HG02840 (cell line): Measurements from ENCODE around the gene FOLR3.
"Not testable (repeated sequence)": the region's sequence is repeated elsewhere in the genome, so short reads cannot be mapped to it uniquely, and the experiment has no call there.

Experiments used
- ATAC-seq: cut with Tn5 transposase; IDR thresholded peaks from one replicate; pipeline ENCODE4 v1.9.1; 2021; ENCODE audit warnings: mild to moderate bottlenecking, moderate library complexity, moderate number of reproducible peaks; ENCODE audit not compliant: unreplicated experiment, low FRiP score

FOLR3 gene

DNA sequence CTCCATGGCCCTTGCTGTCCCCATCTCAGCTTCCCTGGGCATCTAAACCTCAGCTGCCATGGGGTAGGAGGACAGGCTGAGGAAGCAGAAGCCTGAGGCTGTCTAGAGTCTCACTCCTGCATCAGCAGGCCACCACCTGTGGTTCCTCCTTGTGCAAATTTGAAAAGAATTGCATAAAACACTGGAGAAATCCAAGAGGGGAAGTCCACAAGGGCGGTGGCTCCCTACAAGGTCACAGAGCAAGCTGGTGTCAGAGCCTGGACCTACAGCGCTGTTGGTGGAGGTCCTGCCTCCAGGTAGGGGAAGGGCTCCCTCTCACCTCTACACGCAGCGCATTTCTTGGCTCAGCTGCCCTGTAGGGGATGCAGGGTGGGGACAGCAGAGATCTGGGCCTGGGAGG lies at the start of gene FOLR3:
Gene FOLR3 (plus strand): TSS at position 253 of the 400 bp plus-strand sequence. CDS start 228 bp downstream, outside the sequence.
- not testable (repeated sequence) for ATAC-seq

DNA sequence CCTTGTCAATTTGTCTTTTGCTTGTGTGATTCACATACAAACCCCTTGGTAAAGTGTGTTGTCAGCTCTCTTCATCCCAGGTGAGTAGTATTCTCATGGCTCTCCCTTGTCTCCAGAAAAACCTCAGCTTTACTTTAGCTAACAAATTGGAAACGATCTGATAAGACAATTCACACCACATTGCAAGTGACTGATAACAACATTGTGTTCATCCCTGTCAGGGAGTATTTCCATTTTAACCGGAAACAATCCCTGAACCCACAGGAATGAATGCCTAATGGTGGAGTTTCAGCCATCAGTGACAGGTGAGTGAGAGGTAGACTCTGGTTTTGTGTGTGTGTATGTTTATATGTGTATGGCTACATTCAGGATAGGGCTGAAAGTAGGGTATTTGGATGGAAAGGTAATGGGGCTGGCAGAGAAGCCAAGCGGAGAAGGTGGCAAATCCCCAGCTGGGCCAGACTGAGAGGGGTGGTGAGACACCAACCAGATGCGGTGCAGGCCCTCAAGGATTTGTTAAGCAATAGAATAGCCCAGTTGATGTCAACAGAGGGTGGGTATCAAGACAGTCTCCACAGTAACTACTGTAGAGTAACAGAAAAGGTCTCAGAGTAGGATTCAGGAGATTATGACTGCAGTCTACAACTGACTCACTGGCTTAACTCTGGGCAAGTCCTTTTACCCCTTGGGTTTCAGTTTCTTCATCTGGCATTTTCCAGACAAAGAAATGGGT lies 47.3 kb upstream of the FOLR3 start:
- ATAC-seq = no peak

DNA sequence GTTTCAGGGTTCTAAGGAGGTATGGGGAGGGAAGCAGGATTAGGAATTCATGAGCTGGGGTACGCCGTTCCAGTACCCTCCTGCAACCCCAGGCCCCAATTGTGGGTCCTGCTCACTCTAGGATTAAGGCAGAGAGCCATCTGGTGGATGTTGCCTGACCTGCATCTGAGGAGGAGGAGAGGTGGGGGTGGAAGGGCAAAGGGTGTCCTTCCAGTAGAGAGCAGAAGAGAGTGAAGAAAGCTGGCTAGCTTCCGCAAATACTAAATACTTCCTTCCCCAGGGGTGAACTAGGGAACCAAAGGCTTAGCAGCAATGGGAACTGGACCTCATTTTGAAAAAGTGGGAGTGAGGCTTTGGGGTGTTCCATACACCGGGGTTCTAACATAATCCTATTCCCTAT lies 44.2 kb upstream of the FOLR3 start:
- no peak for ATAC-seq

DNA sequence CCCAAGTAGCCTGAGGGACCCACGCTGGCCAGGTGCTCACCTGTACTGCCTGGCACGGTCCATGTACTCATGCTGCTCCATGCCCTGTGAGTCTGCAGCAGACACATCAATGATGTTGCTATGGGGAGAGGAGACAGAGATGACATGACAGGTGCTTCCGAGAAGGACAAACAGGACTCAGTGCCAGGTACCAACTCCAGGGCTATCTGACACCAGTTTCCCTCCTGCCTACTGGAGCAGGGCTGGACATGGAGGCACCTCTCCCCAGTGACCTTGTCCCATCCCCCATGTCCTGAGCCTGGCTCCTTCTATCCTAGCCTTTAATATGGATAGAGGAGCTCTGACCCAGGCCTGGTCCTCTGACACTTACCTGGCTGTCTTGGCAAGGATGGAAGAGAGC lies 36.8 kb upstream of the FOLR3 start:
- no peak for ATAC-seq

DNA sequence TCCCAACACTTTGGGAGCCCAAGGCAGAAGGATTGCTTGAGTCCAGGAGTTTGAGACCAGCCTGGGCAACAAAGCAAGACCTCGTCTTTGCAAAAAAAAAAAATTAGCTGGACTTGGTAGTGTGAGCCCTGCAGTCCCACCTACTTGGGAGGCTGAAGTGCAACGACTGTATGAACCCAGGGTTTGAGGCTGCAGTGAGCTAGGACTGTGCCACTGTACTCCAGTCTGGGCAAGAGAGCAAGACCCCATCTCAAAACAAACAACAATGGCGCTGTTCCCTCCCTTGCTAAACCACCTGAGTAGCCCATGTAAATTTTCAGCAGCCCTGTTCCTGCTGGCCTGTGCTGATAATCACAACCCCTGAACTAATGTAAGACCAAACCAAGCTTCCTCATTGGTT lies 35.5 kb upstream of the FOLR3 start:
- no peak for ATAC-seq

DNA sequence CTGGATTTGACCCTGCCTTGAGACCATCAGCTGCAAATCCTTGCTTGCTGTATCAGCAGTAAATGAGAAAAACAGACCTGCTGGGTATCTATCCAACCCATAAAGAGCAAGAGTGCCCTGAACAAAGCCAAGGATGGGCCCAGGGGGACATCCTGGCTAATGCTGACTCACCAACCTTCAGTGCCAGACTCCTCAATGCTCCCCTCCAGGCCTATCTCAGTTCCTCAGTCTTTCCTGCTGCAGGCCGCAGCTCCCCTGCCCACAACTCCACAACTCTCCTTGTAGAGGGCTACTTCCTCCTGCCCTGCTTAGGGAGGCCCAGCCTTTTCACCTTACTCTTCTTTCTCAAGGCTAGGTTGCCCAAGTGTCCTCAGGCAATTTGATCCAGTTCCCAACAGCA lies 35.1 kb upstream of the FOLR3 start:
- no peak for ATAC-seq

DNA sequence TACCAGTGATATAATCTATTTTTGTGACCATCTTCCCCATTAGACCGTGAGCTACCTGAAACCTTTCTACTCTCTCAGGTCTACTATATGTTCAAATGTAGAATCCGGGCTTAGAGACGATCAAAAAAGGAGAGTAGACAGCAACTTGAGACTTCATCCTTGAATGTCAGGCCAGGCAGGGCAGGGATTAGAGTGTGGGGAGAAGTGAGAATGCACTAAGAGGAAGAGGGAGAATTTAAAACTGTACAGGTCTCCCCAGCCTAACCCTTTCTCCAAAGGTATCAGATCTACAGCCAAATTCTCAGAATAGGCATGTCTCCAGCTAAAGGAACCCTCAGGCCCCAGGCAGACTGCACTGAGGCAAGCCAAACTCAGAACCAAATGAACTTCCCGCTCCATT lies 33.4 kb upstream of the FOLR3 start:
- ATAC-seq = no peak

DNA sequence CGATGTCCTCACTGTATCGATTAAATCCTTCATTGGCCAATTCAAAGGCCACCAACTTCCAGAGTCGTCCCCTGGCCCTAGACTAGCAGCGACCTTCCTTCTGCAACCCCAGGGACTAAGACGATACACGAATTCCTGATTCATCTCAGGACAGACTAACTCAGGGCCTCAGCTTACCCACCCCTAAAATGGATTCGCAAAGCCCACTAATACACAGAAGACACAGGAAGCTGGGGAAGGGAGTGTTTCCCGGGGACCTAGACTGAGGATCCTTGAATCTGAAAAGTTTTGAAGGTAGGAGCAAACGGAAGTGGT lies 32.9 kb upstream of the FOLR3 start:
- ATAC-seq = no peak

DNA sequence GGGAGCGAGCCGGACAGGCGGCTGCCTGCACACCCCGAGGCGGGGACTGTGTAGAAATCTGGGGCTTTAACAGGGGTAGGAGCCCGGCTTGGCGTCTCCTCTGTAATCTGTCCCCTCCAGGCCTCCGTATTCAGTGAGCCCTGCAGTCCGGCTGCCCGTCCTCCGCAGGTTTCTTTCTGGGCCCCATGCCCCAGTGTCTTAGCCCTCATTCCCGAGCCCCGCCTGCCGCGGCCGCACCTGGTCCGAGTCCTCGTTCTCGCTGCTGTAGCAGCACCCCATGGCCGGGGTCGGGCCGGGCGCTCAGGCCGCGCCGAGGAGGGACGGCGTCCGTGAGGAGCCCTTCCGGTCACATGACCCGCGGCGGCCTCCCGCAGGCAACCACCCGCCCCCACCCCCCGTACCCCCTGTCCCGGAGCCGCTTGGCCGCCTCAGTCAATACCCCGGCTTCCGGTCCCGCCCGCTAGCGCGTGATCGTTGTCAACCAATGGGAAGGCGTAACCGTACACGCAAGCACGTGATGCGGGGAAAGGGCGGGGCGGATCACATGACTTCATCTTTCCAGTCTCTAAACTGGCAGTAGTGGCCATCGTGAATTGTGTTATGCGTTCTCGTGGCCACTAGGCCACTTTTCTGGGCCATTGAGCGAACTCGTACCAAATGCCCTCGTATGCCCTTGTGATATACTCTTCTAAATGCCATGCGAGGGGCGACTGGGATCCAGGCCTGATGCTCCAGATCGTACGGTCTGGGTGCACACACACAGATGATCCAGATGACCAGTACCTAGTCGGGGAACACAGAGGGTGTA lies 32.4 kb upstream of the FOLR3 start, which contains the start of gene LAMTOR1:
Gene LAMTOR1 (minus strand): TSS at position 352 of the 808 bp plus-strand sequence. CDS start 73 bp downstream, at position 279.
- ATAC-seq = peak; percentile 89

DNA sequence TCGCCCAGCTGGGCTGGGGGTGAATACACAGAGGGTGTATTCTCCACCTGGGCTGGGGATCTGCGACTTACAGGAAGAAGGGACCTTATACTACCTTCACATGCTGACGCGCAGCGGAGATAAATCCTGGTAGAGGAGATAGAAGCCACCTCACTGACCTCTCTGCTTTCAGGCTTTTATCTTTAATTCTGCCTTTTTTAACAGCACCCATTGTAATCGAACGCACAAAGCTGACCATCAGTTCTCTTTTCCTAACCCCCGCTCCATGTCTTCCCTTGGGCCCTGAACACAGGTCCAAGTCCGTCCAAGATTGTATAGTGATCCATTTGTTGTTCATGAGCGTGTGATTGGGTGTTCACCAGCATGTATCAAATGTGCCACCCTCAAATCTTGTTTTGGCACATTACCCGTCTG lies 31.8 kb upstream of the FOLR3 start:
- ATAC-seq = no peak

DNA sequence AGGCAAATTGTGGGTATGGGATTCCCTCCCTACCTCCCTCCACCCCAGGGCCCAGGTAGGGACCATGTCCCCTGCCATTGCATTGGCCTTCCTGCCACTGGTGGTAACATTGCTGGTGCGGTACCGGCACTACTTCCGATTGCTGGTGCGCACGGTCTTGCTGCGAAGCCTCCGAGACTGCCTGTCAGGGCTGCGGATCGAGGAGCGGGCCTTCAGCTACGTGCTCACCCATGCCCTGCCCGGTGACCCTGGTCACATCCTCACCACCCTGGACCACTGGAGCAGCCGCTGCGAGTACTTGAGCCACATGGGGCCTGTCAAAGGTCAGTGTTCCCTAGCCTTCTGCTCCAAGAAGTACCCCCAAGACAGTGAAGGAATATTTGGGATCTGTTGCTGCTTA lies 29.6 kb upstream of the FOLR3 start, which contains the start of gene TOMT:
Gene TOMT (plus strand): TSS at position 37 of the 400 bp plus-strand sequence. CDS start 28 bp downstream, at position 65.
- ATAC-seq = no peak

DNA sequence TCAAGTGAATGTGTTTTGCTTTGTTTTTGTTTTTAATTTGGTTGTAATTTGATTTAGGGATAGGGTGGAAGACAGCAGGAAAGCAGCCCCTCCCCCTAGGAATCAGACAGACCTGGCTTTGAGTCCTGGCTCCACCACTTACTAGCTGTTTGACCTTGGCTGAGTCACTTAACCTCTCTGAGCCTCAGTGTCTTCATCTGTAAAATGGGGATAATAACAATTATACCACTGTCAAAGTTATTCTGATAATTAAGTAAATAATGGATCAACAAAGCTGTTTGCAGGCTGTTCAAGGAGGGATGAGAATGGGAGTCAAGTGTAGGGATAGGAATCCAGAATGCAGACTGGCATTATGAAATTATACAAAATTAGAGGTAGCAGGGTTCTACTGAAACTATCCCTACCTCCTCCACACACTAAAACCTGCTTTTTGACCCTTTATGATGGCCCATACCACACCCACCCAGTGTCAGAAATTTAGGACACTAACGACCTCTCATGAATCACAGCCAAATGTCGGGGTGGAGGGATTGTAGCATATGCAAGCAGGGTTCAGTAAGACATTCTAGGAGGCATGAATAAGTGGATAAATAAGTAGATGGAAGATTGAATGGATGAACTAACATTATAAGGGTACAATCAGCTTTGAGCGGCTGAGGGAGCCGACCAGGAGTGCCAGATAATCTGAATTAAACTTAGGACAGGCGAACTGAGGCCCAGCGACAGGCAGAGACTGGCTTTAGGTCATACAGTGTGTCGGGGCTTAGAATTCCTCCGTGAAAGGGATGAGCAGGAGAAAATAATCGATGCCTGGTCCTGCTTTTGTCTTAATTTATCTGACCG lies 24.0 kb upstream of the FOLR3 start:
- ATAC-seq = peak; percentile 5

DNA sequence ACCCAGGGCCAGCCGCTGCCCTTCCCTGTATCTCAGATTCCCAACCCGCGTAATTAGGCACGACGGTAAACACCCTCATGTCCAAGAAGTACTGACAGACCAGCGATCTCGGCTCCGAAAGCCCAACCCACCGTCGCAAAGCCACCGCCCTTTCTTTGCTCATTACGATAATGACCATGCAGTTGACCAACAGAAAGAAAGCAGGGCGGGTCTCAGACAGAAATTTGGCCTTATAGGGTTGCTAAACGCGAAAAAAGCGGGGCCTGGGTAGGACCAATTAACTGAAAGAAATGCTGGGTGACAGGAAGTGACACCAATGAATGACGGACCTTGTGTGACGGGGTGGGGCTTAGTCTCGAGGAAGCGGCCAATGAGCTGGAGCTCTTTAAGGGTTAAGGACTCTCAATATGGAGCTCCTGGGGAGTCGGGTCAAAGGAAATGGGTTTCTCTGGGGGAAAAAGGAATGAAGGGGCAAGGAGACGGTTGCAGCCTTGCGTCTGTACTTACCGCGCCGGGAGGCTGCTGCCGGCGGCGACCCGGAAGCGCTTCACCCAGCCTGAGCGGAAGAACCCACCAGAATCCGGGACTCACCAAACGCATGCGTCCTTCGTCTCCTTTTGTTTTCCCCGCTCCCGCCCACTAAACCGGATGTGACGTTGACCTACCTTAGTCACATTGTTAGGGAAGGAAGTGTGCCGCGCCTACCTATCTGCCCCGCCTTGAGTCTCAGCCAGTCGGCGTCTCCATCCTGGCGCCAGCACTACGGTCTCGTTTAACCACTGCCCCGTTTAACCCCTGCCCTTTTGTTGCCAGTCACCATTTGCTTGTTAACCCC lies 23.2 kb upstream of the FOLR3 start, which contains the start of gene ANAPC15:
Gene ANAPC15 (minus strand): TSS at position 553 of the 835 bp plus-strand sequence. CDS start 1,419 bp downstream, outside the sequence.
- ATAC-seq = peak; percentile 87

DNA sequence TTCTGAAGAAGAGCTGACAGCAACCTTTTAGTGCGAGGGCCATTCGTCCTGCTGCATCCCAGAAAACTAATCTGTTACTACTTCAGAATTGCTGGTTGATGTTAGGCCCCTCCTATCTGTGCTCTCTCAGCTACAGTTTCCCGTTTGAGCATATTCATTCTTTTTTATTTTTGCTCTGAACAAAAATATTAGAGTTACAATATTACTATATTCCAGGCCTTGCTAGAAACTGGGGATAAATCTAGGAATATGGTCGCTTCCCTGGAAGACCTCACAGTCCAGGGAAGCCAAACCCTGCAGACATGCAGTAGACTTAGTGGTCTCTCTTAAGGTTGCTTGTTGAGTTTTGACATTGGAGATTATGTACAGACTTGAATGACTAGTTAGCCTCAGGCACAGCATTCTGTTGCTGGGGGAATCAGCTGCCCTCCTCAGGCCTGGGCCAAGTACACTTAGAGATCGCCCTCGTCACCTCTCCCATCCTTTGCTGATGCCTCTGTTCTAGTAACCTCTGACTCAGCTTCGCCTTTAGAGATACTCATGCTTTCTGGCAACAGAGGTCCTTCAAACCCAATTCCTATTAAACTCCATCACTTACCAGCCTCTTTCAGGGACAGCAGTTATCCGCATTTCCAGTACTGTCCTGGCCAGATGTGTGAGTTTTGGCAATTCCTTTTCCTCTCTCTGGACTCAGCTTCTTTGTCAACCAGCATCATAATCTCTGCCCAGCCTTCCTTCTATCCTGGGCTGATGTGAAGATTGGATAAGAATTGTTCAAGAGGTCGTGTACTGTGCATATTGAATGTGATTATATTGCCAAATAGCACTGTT lies 22.3 kb upstream of the FOLR3 start:
- no peak for ATAC-seq

DNA sequence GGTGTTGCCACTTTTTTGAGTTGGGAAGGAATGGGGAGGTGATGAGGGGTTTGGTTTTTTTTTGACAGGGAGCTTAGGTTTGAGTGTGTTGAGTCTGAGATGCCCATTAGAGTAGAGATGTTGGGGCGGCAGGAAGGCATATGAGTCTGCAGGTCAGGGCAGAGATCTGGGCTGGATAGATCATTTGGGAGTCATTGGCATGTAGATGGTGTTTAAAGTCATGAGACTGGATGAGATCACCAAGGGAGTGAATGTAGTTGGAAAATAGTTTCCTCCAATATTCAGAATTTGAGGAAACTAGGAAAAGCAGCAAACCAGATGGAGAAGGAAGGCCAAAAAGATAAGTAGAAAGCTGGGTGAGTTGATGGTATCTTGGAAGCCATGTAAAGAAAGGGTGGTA lies 21.0 kb upstream of the FOLR3 start:
- ATAC-seq = no peak

DNA sequence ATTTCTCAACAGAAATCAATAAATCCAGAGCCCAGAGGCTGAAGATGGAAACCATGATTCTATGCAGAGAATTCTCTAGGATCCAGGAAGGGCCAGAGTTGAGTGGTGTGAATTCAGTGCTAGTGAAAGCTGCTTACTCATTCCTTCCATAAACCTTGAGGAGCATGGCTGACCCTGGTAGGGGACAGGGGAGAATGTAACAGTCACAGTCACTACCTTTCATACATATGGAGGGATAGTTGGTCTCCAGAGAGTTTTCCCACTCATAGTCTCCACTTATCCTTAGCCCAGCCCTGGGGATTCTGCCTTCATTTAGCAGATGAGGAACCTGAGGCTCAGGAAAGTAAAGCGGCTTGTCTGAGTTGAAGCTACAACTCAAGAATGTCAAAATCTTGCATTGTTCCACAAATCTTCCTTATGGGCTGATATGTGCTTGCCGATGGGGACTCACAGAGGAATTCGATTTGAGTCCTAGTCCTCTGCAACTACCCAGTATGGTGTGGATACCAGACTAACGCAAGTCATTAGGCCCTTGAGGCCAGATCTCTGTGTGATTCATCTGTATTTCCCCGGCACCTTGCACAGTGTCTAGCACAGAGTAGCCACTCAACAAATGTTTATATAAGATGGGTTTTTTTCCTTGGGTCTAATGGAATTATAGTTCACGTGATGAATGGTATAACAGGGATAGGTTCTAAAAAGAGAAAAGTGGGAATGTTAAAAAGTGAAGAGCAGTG lies 19.3 kb upstream of the FOLR3 start:
- ATAC-seq = no peak

DNA sequence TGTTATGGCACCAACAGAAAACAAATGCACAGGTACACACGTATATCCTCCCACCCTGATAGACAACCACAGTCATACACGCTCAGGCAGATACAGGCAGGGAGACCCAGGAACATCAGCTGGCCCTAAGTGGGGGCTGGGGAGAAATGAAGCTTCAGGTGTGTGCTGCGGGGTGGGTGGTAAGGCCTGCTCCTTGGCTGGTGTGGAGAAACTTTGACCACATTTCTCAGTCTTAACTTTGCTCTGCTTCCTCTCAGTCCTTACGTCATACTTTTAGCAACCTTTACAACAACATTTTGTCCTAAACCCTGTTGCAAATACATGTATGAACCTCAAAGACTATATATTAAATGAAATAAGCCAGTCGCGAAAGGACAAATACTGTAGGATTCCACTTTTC lies 16.3 kb upstream of the FOLR3 start:
- ATAC-seq = no peak

DNA sequence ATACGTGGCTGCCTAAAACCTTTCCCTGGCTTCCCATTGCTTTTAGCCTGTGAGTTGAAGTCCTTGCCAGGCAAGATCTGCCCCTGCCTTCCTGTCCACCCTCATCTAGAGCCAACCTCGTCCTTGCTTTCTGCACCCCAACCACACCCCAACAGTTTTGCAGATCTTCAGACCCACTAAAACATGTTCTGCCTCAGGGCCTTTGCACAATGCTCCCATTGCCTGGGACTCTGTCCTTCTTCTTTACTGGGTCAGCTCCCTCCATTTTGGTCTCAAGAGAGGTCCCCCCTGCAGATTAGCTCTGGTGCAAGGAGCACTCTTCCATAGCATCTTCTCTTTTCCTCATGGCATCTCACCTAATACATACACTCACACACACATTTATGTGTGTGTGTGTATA lies 14.6 kb upstream of the FOLR3 start:
- ATAC-seq = no peak
